SJSA1 (cell line): Measurements from ENCODE around the gene APOBEC3B. TPM values are rescaled to one million over a fixed set of nuclear protein-coding genes. Genes with fewer than 3 reads are reported as not detected.

Source experiments
- DNase-seq, 2 experiments: peaks; one replicate each; pipeline ENCODE4 v3.0.0-alpha.2; 2015 to 2020; ENCODE audit warnings: low spot score in 2 of 2, low read depth in 1 of 2
- H3K27ac ChIP-seq: fragments of 250-450 bp; sonication (Bioruptor Pico); 2 replicates; pipeline ENCODE4 v1.5.1; 2020; ENCODE audit warnings: mild to moderate bottlenecking, moderate library complexity
- H3K27me3 ChIP-seq: fragments of 250-450 bp; sonication (Bioruptor Pico); replicated peaks from 2 replicates; pipeline ENCODE4 v1.5.1; 2020; ENCODE audit warnings: mild to moderate bottlenecking, moderate library complexity
- H3K36me3 ChIP-seq: fragments of 250-450 bp; sonication (Bioruptor Pico); 2 replicates; pipeline ENCODE4 v1.5.1; 2020; ENCODE audit warnings: mild to moderate bottlenecking
- H3K4me1 ChIP-seq: fragments of 250-450 bp; sonication (Bioruptor Pico); replicated peaks from 2 replicates; pipeline ENCODE4 v1.6.1; 2021; ENCODE audit warnings: mild to moderate bottlenecking
- H3K4me3 ChIP-seq: fragments of 250-450 bp; sonication (Bioruptor Pico); 2 replicates; pipeline ENCODE4 v1.5.1; 2020; ENCODE audit warnings: mild to moderate bottlenecking
- H3K9me3 ChIP-seq: fragments of 250-450 bp; sonication (Bioruptor Pico); replicated peaks from 2 replicates; pipeline ENCODE4 v1.5.1; 2020; ENCODE audit warnings: mild to moderate bottlenecking
- total RNA-seq: library from RNA; depleted of rRNA; stranded (reverse); fragments of >200 nt; shearing (Covaris generic); gene quantifications from 2 replicates; pipeline ENCODE4 v1.2.3, GENCODE V29; 2014; rRNA removed

The APOBEC3B gene
- total RNA-seq: 3.5 and 9.4 TPM in 2 replicates

DNA sequence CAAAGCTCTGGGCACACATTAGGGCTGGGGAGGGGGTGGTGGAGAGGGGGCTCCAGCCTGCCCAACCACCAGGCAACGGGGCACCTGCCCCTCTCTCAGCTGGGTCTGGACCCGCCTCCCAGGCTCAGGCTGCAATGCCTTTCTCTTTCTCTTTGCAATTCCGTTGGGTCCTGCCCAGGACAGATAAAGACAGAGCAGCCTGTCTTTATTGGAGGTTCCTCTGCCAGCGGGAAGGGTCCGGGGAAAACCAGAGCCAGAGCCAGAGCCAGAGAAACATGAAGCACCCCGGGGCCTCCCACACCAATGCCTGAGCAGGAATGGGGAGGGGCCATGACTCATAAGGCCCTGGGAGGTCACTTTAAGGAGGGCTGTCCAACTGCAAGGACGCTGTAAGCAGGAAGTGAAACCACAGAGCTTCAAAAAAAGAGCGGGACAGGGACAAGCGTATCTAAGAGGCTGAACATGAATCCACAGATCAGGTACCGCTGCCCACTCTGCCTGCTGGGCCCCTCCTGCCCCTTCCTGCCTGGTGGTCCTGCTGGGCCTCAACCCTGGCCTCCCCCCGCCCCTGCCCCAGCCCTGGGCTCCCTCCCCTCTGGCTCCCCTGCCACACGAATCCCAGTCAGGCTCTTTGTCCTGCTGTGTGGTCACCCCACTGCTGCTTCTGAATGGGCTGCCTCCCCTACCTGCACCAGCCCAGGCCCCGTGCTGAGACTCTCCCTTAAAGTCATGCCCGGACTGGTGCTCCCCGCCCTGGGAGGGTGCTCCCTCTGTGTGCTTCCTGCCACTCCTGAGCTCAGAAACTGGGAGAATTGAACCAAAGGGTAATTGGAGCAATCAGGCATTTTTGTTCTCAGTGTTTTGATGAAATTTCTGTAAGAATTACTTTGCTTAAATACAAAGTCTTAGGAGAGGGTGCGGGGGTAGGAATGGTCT lies at the start of gene APOBEC3B:
Gene APOBEC3B (plus strand): TSS at position 356 of the 936 bp plus-strand sequence. CDS start 107 bp downstream, at position 463.
- peaks cover 13% of the 10 kb centered on the region; the same call in 1 of the 2 replicates for H3K36me3 ChIP-seq
- no peaks in the 10 kb centered on the region for H3K27me3 ChIP-seq
- H3K4me1 ChIP-seq: peaks cover 16% of the 10 kb centered on the region
- peaks cover 5% of the 10 kb centered on the region for H3K9me3 ChIP-seq
- H3K4me3 ChIP-seq: peak within 1 kb of the TSS; percentile 42
- peak within 1 kb of the TSS; percentile 91 for H3K27ac ChIP-seq
- peak; percentile 87 to 96 for DNase-seq

DNA sequence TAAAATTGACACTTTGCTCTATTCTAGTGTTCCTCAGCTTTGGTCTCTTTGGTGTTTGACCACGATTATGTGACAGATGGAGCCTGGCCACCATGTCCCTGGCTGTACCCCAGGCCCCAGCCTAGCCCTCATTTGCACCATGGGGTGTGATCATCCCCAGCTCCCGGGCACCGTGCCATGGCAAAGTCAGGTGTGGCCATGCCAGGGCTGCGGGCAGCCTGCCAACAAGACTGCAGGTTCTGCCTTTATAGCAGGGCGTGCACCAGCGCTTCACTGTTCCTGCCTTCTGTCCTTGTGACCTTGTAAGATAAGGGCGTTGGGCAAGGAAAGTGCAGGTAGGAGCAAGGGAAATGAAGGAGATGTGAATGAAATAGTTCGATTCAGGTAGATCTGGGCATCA lies 47.1 kb upstream of the APOBEC3B start:
- H3K4me1 ChIP-seq: no peaks in the 10 kb centered on the region
- no peaks in the 10 kb centered on the region for H3K36me3 ChIP-seq
- H3K4me3 ChIP-seq: no peak overlapping the region
- H3K27ac ChIP-seq: no peak overlapping the region
- no peak for DNase-seq
- no peaks in the 10 kb centered on the region for H3K9me3 ChIP-seq
- peaks cover 18% of the 10 kb centered on the region for H3K27me3 ChIP-seq

DNA sequence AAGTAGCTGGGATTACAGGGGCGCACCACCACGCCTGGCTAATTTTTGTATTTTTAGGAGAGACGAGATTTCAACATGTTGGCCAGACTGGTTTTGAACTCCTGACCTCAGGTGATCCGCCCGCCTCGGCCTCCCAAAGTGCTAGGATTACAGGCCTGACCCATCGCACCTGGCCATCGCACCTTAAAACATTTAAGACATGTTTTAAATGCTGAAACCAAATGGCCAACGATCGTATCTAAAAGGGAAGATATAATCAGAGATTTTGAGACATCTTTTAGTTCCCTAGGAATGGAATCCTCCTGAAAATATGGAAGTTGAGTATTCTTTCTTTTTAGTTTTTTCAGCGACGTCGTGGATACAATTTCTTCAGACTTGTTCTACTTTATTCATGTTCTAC lies 46.5 kb upstream of the APOBEC3B start:
- H3K36me3 ChIP-seq: no peaks in the 10 kb centered on the region
- H3K4me3 ChIP-seq: no peak overlapping the region
- H3K27ac ChIP-seq: no peak overlapping the region
- no peaks in the 10 kb centered on the region for H3K4me1 ChIP-seq
- H3K27me3 ChIP-seq: peaks cover 16% of the 10 kb centered on the region
- H3K9me3 ChIP-seq: no peaks in the 10 kb centered on the region
- no peak for DNase-seq

DNA sequence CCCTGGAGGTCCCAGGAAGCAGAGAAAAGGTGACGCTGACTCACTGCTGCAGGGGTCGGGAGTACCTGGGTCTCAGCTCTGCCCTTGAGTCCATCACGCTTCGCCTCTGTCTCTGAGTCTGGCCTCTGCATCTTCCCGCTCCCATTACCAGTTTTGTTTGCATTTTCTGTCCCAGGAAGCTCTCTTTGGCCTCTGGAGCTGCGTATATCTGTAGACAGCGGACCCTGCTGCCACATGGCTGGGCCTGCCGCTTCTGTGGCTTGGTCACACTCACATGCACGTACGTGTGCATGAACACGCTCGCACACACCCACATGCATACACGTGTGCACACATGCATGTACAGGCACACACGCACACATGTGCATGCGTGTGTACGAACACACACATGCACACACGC lies 45.6 kb upstream of the APOBEC3B start:
- DNase-seq: no peak
- no peaks in the 10 kb centered on the region for H3K9me3 ChIP-seq
- H3K36me3 ChIP-seq: no peaks in the 10 kb centered on the region
- no peaks in the 10 kb centered on the region for H3K4me1 ChIP-seq
- H3K27me3 ChIP-seq: peaks cover 24% of the 10 kb centered on the region
- H3K4me3 ChIP-seq: no peak overlapping the region
- no peak overlapping the region for H3K27ac ChIP-seq

DNA sequence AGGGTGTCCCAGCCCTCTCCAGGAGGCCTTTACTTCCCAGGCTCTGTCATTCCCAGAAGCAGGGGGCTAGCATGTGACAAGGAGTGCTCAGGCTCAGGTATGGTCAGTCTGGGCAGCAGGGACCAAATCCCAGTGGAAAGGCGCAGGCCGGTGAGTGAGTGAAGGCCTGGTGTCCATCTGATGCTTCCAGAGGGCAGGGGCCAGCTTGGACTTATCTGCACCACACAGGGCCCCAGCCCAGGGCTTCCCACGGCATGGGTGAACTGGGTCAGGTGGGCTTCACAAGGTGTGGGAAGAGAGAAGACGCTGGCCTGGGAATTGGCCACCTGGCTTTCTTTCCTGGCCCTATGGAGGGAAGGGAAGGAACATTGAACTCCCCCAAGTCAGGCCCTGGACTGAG lies 45.1 kb upstream of the APOBEC3B start:
- H3K27ac ChIP-seq: no peak overlapping the region
- no peaks in the 10 kb centered on the region for H3K4me1 ChIP-seq
- no peaks in the 10 kb centered on the region for H3K36me3 ChIP-seq
- H3K27me3 ChIP-seq: peaks cover 25% of the 10 kb centered on the region
- DNase-seq: no peak
- H3K9me3 ChIP-seq: no peaks in the 10 kb centered on the region
- H3K4me3 ChIP-seq: no peak overlapping the region

DNA sequence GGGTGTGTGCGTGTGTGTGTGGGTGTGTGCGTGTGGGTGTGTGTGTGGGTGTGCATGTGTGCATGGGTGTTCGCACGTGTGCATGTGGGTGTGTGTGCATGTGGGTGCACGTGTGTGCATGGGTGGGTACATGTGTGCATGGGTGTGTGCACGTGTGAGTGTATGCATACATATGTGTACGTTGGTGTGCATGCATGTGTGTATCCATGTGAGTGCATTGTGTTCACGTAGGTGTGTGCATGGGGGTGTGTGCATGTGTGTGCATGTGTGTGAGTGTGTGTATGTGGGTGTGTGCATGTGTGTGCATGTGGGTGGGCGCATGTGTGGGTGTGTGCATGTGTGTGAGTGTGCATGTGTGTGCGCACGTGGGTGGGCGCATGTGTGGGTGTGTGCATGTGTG lies 44.6 kb upstream of the APOBEC3B start:
- Histone ChIP-seq H3K4me3 (no peak overlapping the region), H3K9me3 (no peaks in the 10 kb centered on the region), H3K27ac (no peak overlapping the region), H3K4me1 (no peaks in the 10 kb centered on the region), H3K36me3 (no peaks in the 10 kb centered on the region), H3K27me3 (peaks cover 22% of the 10 kb centered on the region)
- no peak for DNase-seq

DNA sequence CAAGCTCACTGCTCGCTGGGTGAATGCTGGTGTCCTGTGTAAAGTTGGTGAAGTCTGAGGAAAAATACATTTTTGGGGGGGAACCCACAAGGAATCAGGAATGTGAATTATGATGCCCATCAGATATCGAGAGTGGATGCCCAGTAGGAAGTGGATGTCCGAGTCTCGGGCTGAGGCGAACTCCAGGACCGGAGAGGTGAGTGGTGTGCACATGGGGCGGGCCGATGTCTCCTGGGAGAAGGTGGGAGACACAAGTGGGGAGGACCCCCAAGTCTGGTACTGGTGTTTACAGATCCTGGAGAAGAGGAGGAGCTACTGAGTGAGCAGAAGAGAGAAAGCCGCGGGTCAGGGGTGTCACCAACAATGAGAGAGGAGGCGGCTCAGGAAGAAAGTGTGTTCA lies 43.9 kb upstream of the APOBEC3B start:
- no peaks in the 10 kb centered on the region for H3K4me1 ChIP-seq
- DNase-seq: no peak
- H3K36me3 ChIP-seq: no peaks in the 10 kb centered on the region
- H3K9me3 ChIP-seq: no peaks in the 10 kb centered on the region
- H3K27ac ChIP-seq: no peak overlapping the region
- H3K27me3 ChIP-seq: peaks cover 17% of the 10 kb centered on the region
- no peak overlapping the region for H3K4me3 ChIP-seq

DNA sequence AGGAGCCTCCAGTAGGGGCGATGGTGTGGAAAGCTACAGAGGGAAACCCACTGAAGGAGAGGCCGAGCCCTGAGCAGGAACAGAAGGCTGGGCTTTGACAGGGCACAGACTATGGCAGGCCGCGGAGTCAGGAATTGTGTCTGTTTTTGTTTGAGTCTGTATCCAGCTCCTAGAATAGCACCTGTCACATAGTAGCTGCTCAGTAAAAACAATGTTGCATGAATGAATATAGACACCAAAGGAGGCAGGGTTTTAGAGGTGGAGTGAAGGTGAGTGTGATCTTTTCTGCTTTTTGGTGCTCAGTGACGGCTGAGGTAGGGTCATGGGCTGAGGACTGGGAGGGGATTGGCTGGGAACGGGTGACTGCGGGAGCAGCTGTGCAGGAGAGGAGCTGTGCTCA lies 43.2 kb upstream of the APOBEC3B start:
- no peak overlapping the region for H3K27ac ChIP-seq
- no peaks in the 10 kb centered on the region for H3K36me3 ChIP-seq
- no peaks in the 10 kb centered on the region for H3K4me1 ChIP-seq
- no peaks in the 10 kb centered on the region for H3K9me3 ChIP-seq
- peaks cover 17% of the 10 kb centered on the region for H3K27me3 ChIP-seq
- no peak for DNase-seq
- H3K4me3 ChIP-seq: no peak overlapping the region

DNA sequence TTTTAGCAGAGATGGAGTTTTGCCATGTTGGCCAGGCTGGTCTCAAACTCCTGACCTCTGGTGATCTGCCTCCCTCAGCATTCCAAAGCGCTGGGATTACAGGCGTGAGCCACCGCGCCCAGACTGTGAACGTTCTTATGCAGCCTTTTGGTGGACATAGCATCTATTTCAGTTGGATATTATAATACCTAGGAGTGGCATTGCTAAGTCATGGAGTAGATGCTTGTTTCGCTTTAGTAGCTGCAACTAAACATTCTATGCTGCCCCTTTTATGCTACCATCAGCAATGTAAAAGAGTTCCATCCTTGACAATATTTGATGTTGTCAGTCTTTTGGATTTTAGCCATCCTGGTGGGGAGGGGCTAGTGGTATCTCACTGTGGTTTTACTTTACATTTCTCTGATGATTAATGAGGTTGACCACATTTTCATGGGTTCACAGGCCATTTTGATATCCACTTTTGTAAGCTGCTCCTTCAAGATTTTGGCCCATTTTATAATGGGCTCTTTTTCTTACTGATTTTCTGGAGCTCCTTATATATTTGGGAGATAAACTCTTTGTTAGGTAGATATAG lies 41.2 kb upstream of the APOBEC3B start:
- H3K4me3 ChIP-seq: no peak overlapping the region
- H3K36me3 ChIP-seq: no peaks in the 10 kb centered on the region
- no peaks in the 10 kb centered on the region for H3K4me1 ChIP-seq
- no peak for DNase-seq
- no peaks in the 10 kb centered on the region for H3K9me3 ChIP-seq
- peaks cover 18% of the 10 kb centered on the region for H3K27me3 ChIP-seq
- H3K27ac ChIP-seq: no peak overlapping the region

DNA sequence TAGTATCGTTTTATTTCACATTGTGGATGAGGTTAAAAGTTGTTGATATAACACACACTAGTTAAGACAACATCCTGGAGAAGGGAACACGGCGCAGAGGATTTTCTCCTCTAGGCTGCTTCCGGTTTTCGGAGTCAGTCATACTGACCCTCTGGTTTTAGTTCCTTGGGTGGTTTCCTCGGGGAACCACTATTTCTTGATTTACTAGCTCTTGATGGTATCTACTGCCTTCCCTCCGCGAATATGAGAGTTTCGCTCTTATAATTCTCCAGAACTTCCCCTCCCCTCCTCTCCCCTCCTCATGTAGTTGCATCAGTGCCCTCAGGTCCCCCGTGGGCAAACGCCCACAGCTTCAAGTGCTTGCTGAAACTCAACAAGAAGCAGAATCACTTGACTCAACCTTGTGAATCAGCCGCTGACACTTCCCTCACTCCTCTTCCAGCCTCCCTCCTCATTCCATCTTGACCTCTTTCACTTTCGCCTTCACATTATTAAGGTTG lies 40.6 kb upstream of the APOBEC3B start:
- H3K4me1 ChIP-seq: no peaks in the 10 kb centered on the region
- DNase-seq: no peak
- H3K4me3 ChIP-seq: no peak overlapping the region
- H3K36me3 ChIP-seq: no peaks in the 10 kb centered on the region
- no peaks in the 10 kb centered on the region for H3K9me3 ChIP-seq
- H3K27ac ChIP-seq: no peak overlapping the region
- H3K27me3 ChIP-seq: peaks cover 21% of the 10 kb centered on the region

DNA sequence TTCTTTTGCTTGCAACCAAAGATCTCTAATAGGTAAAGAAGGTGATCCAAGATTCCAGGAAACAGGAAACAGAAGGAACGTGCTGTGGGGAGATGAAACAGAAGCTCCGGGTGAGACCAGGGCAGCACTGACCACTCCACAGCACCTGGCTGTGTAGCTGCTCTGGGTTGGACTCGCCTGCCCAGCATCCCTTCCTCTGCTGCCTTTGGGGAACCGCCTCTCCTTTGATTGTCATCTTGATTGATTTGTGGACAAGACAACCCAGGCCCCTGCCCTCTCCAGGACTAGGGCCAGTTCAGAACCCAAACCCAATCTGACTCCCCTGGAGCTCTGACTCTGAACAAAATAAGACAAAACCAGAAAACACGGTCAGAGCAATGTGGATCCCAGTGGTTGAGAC lies 39.4 kb upstream of the APOBEC3B start:
- no peak for DNase-seq
- no peak overlapping the region for H3K27ac ChIP-seq
- no peaks in the 10 kb centered on the region for H3K9me3 ChIP-seq
- H3K36me3 ChIP-seq: no peaks in the 10 kb centered on the region
- H3K4me1 ChIP-seq: no peaks in the 10 kb centered on the region
- no peak overlapping the region for H3K4me3 ChIP-seq
- peaks cover 29% of the 10 kb centered on the region for H3K27me3 ChIP-seq

DNA sequence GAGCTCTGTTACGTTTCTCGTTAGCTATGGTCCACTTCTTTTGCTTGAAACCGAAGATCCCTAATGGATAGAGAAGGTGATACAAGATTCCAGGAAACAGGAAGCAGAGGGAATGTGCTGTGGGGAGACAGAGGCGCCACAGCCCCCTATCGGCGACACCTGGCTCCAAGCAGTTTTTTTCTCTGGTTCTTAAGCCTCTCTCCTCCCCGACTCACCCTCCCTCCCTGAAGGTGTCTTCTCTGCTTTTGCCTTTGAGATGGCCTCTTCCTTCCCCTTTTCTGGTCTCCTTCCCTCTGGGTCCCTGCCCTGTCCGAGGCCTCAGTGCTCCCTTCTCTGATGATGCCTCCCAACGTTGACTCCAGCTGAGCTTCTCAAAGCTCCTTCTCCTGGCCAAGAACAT lies 38.9 kb upstream of the APOBEC3B start:
- Histone ChIP-seq H3K27me3 (peaks cover 31% of the 10 kb centered on the region), H3K9me3 (no peaks in the 10 kb centered on the region), H3K27ac (no peak overlapping the region), H3K4me3 (no peak overlapping the region), H3K36me3 (no peaks in the 10 kb centered on the region), H3K4me1 (no peaks in the 10 kb centered on the region)
- DNase-seq: no peak

DNA sequence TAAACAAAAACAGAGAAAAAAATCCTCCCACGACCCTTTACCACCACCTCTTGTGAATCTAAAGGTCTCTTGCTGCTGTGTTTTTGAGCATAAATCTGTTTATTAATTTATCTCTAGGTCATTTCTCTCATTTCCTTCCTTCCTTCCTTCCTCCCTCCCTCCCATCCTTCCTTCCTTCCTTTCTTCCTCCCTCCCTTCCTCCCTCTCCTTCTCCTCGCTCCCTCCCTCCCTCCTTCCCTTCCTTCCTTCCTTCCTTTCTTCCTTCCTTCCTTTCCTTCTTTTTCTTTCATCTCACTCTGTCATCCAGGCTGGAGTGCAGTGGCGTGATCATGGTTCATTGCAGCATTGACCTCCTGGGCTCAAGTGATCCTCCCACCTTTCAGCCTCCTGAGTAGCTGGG lies 38.3 kb upstream of the APOBEC3B start:
- Histone ChIP-seq H3K4me1 (no peaks in the 10 kb centered on the region), H3K9me3 (no peaks in the 10 kb centered on the region), H3K27me3 (peaks cover 31% of the 10 kb centered on the region), H3K36me3 (no peaks in the 10 kb centered on the region), H3K27ac (no peak overlapping the region), H3K4me3 (no peak overlapping the region)
- DNase-seq: no peak

DNA sequence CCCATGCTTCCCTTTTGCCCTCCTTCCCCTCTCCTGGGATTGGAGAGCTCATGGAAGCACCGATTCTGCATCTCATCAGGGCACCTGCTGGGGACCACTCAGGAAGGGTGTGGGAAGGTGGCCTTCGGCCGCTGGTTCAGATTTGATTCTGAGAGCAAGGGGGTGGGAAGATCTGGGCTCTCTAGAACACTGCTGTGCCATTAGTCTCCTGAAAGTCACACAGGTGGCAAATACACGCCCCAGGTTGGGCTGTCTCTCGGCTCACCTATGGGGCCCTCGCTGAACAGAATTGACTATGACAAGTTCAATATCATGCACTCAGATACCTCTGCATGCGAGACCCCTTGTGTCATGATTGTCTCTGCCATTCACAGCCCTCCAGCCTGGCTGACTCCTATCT lies 37.5 kb upstream of the APOBEC3B start:
- Histone ChIP-seq H3K9me3 (no peaks in the 10 kb centered on the region), H3K4me1 (no peaks in the 10 kb centered on the region), H3K4me3 (no peak overlapping the region), H3K27me3 (peaks cover 34% of the 10 kb centered on the region), H3K36me3 (no peaks in the 10 kb centered on the region), H3K27ac (no peak overlapping the region)
- DNase-seq: no peak
